BLaER1 treated with 17β-estradiol and CSF1 and Interleukin-3, amounts not matched to agents 10 nM and 100 nM (cell line): ENCODE results near the gene OMP.

Experiments
- H3K27ac ChIP-seq, 11 experiments: shearing (Covaris generic); formaldehyde crosslinking; 2 replicates each; pipeline ENCODE4 v1.8.1; 2022
- H3K27me3 ChIP-seq, 11 experiments: shearing (Covaris generic); formaldehyde crosslinking; 2 replicates each; pipeline ENCODE4 v1.8.1; 2022
- H3K36me3 ChIP-seq, 11 experiments: shearing (Covaris generic); formaldehyde crosslinking; 2 replicates each; pipeline ENCODE4 v1.8.1; 2022
- H3K4me1 ChIP-seq, 10 experiments: shearing (Covaris generic); formaldehyde crosslinking; 2 replicates each; pipeline ENCODE4 v1.8.1; 2022
- H3K4me2 ChIP-seq, 11 experiments: shearing (Covaris generic); formaldehyde crosslinking; 2 replicates each; pipeline ENCODE4 v1.8.1; 2022
- H3K4me3 ChIP-seq, 10 experiments: shearing (Covaris generic); formaldehyde crosslinking; 2 replicates each; pipeline ENCODE4 v1.8.1; 2022
- H3K9ac ChIP-seq, 11 experiments: shearing (Covaris generic); formaldehyde crosslinking; 2 replicates each; pipeline ENCODE4 v1.8.1; 2022
- H3K9me3 ChIP-seq, 11 experiments: shearing (Covaris generic); formaldehyde crosslinking; replicated peaks in 1 of 11; 2 replicates each; pipeline ENCODE4 v1.8.1; 2022
- H4K20me1 ChIP-seq, 11 experiments: shearing (Covaris generic); formaldehyde crosslinking; 2 replicates each; pipeline ENCODE4 v1.8.1; 2022
- Cebpa-rat ChIP-seq, 11 experiments: shearing (Covaris generic); IDR thresholded peaks; 2 replicates each; pipeline ENCODE4 v1.8.1; 2022

OMP gene

GRCh38 chr11:77073328-77074001 lies 29.2 kb upstream of the OMP start:
- peak overlapping the region; percentile 67 to 95 (median 85) for H3K4me2 ChIP-seq
- H3K9ac ChIP-seq: peak overlapping the region; percentile 24 to 73 (median 51); a peak in 21 of 22 replicates

GRCh38 chr11:77074205-77074604 lies 28.4 kb upstream of the OMP start:
- Histone ChIP-seq H3K27me3 (no peaks in the 10 kb centered on the region), H3K9ac (peak overlapping the region in 10 of 11 experiments; percentile 13 to 73 (median 50); a peak in 13 of 22 replicates), H3K4me1 (peaks cover 40 to 58% (median 50%) of the 10 kb centered on the region in 10 experiments), H3K9me3 (peaks cover 0 to 9% (median 5%) of the 10 kb centered on the region in 11 experiments; a peak in 9 of 22 replicates), H4K20me1 (peaks cover 0 to 11% (median under 1%) of the 10 kb centered on the region in 11 experiments; a peak in 4 of 22 replicates), H3K36me3 (no peaks in the 10 kb centered on the region; a peak in 1 of 22 replicates), H3K4me2 (peak overlapping the region; percentile 67 to 95 (median 85); a peak in 18 of 22 replicates), H3K4me3 (no peak overlapping the region), H3K27ac (peak overlapping the region in 6 of 11 experiments; percentile 63 to 74 (median 66); a peak in 6 of 22 replicates)
- TF ChIP-seq Cebpa-rat (IDR thresholded peaks at IDR 0.05): no peak

More at GRCh38 chr11:77073328-77074001, 29.2 kb upstream of the OMP start:
- H3K9me3 ChIP-seq: peaks cover 0 to 6% (median 5%) of the 10 kb centered on the region in 11 experiments; a peak in 9 of 22 replicates
- TF ChIP-seq Cebpa-rat (IDR thresholded peaks at IDR 0.05): no peak
- H4K20me1 ChIP-seq: peaks cover 0 to 14% (median 8%) of the 10 kb centered on the region in 11 experiments; a peak in 7 of 22 replicates
- H3K27ac ChIP-seq: peak overlapping the region in 10 of 11 experiments; percentile 13 to 74 (median 64); a peak in 17 of 22 replicates
- H3K27me3 ChIP-seq: no peaks in the 10 kb centered on the region
- no peaks in the 10 kb centered on the region; a peak in 1 of 22 replicates for H3K36me3 ChIP-seq
- no peak overlapping the region for H3K4me3 ChIP-seq
- peaks cover 46 to 65% (median 57%) of the 10 kb centered on the region in 10 experiments for H3K4me1 ChIP-seq

- no peak overlapping the region for H3K27ac ChIP-seq
- H3K4me3 ChIP-seq: no peak overlapping the region
- peaks cover 0 to 9% (median 5%) of the 10 kb centered on the region in 11 experiments; a peak in 9 of 22 replicates for H3K9me3 ChIP-seq
- H3K4me1 ChIP-seq: peaks cover 40 to 52% (median 46%) of the 10 kb centered on the region in 10 experiments
- peak overlapping the region in 2 of 11 experiments; percentile 51 to 73; a peak in 1 of 22 replicates for H3K9ac ChIP-seq
- TF ChIP-seq Cebpa-rat (IDR thresholded peaks at IDR 0.05): no peak
- peaks cover 0 to 6% (median 0%) of the 10 kb centered on the region in 11 experiments; a peak in 4 of 22 replicates for H4K20me1 ChIP-seq
- H3K36me3 ChIP-seq: no peaks in the 10 kb centered on the region; a peak in 1 of 22 replicates
- peak overlapping the region in 5 of 11 experiments; percentile 22 to 93 (median 90); a peak in 7 of 22 replicates for H3K4me2 ChIP-seq
- H3K27me3 ChIP-seq: no peaks in the 10 kb centered on the region
These were observed 27.9 kb upstream of the OMP start for GRCh38 chr11:77074626-77075221.

GRCh38 chr11:77075425-77075905 lies 27.2 kb upstream of the OMP start:
- peaks cover 0 to 12% (median 5%) of the 10 kb centered on the region in 11 experiments; a peak in 9 of 22 replicates for H3K9me3 ChIP-seq
- no peak overlapping the region for H3K9ac ChIP-seq
- no peak for TF ChIP-seq Cebpa-rat (IDR thresholded peaks at IDR 0.05)
- H3K4me2 ChIP-seq: no peak overlapping the region
- H3K4me3 ChIP-seq: no peak overlapping the region
- H4K20me1 ChIP-seq: no peaks in the 10 kb centered on the region; a peak in 2 of 22 replicates
- H3K27ac ChIP-seq: no peak overlapping the region
- H3K36me3 ChIP-seq: no peaks in the 10 kb centered on the region; a peak in 1 of 22 replicates
- peaks cover 42 to 49% (median 47%) of the 10 kb centered on the region in 10 experiments for H3K4me1 ChIP-seq
- no peaks in the 10 kb centered on the region for H3K27me3 ChIP-seq

- no peaks in the 10 kb centered on the region for H3K27me3 ChIP-seq
- peaks cover 46 to 52% (median 49%) of the 10 kb centered on the region in 10 experiments for H3K4me1 ChIP-seq
- H3K27ac ChIP-seq: no peak overlapping the region
- no peak overlapping the region for H3K4me3 ChIP-seq
- peaks cover 0 to 12% (median 5%) of the 10 kb centered on the region in 11 experiments; a peak in 9 of 22 replicates for H3K9me3 ChIP-seq
- H3K36me3 ChIP-seq: no peaks in the 10 kb centered on the region; a peak in 1 of 22 replicates
- no peak overlapping the region for H3K9ac ChIP-seq
- no peak for TF ChIP-seq Cebpa-rat (IDR thresholded peaks at IDR 0.05)
- H4K20me1 ChIP-seq: no peaks in the 10 kb centered on the region
- H3K4me2 ChIP-seq: peak overlapping the region in 2 of 11 experiments; percentile 93 to 97; a peak in 4 of 22 replicates
These were observed 23.0 kb upstream of the OMP start for GRCh38 chr11:77079666-77080065.

GRCh38 chr11:77080643-77081210 lies 21.9 kb upstream of the OMP start:
- H3K27me3 ChIP-seq: no peaks in the 10 kb centered on the region
- peak overlapping the region; percentile 87 to 99 (median 93); a peak in 21 of 22 replicates for H3K4me2 ChIP-seq
- no peaks in the 10 kb centered on the region; a peak in 1 of 22 replicates for H3K36me3 ChIP-seq
- peaks cover 0 to 12% (median 5%) of the 10 kb centered on the region in 11 experiments; a peak in 9 of 22 replicates for H3K9me3 ChIP-seq
- no peaks in the 10 kb centered on the region for H4K20me1 ChIP-seq
- peaks cover 45 to 59% (median 55%) of the 10 kb centered on the region in 10 experiments for H3K4me1 ChIP-seq
- H3K4me3 ChIP-seq: no peak overlapping the region
- peak overlapping the region in 3 of 11 experiments; percentile 70 to 79 (median 76); a peak in 1 of 22 replicates for H3K9ac ChIP-seq
- no peak overlapping the region for H3K27ac ChIP-seq
- no peak for TF ChIP-seq Cebpa-rat (IDR thresholded peaks at IDR 0.05)

GRCh38 chr11:77081381-77081851 lies 21.2 kb upstream of the OMP start:
- H3K4me2 ChIP-seq: peak overlapping the region; percentile 87 to 99 (median 93)
- no peak for TF ChIP-seq Cebpa-rat (IDR thresholded peaks at IDR 0.05)
- H3K9me3 ChIP-seq: peaks cover 0 to 12% (median 5%) of the 10 kb centered on the region in 11 experiments; a peak in 9 of 22 replicates
- H3K9ac ChIP-seq: peak overlapping the region; percentile 55 to 79 (median 70); a peak in 13 of 22 replicates
- H3K27me3 ChIP-seq: no peaks in the 10 kb centered on the region
- H3K36me3 ChIP-seq: no peaks in the 10 kb centered on the region; a peak in 1 of 22 replicates
- H3K4me3 ChIP-seq: no peak overlapping the region; a peak in 2 of 20 replicates
- no peaks in the 10 kb centered on the region for H4K20me1 ChIP-seq
- peaks cover 52 to 66% (median 62%) of the 10 kb centered on the region in 10 experiments for H3K4me1 ChIP-seq
- H3K27ac ChIP-seq: peak overlapping the region in 8 of 11 experiments; percentile 30 to 88 (median 78); a peak in 14 of 22 replicates
